Adrenal gland (tissue), 5 donors: ENCODE results near the gene ELAPOR1.

Source experiments
- CTCF ChIP-seq, 6 experiments: fragments of 450-650 bp in 4 of 6; fragments of 200-600 bp in 2 of 6; sonication (generic) in 1 of 6; IDR thresholded peaks; 1 replicate in 5 of 6; 2 replicates in 1 of 6; pipeline versions ENCODE4 v1.5.1 to v1.8.0; 2016 to 2021; ENCODE audit warnings: antibody characterized with exemption in 6 of 6, mild to moderate bottlenecking in 2 of 6, moderate library complexity in 1 of 6
- POLR2A ChIP-seq, 2 donors: fragments of 450-650 bp; IDR thresholded peaks; one replicate each; pipeline ENCODE4 v1.6.1; 2017; ENCODE audit warnings: antibody characterized with exemption in 2 of 2, mild to moderate bottlenecking in 2 of 2, moderate library complexity in 1 of 2
- donor health status: DM: no; HTN: no; CAD: no.

- TF ChIP-seq POLR2A (IDR thresholded peaks at IDR 0.05): no peak
- no peak for TF ChIP-seq CTCF (IDR thresholded peaks at IDR 0.05)
Measured at GRCh38 chr1:109163551-109163950, 49.6 kb downstream of the ELAPOR1 start.
